DOHH2 (cell line): Measurements from ENCODE around the gene AGO3.

Experiments
- CTCF ChIP-seq: fragments of 200-600 bp; sonication (generic); IDR thresholded peaks from one replicate; pipeline ENCODE4 v1.5.1; 2014; ENCODE audit warnings: antibody characterized with exemption, mild to moderate bottlenecking, low read depth, low read length; ENCODE audit not compliant: poor library complexity, severe bottlenecking
- EZH2phosphoT487 ChIP-seq: fragments of 200-600 bp; sonication (generic); IDR thresholded peaks from 2 replicates; pipeline ENCODE4 v1.6.1; 2017; ENCODE audit warnings: borderline replicate concordance, mild to moderate bottlenecking, antibody characterized with exemption, low read length, moderate library complexity, mixed read lengths

GRCh38 chr1:35884934-35885333, 46.0 kb upstream of the AGO3 start:
- no peak for TF ChIP-seq CTCF
- TF ChIP-seq EZH2phosphoT487, result no peak
